Dedifferentiated amniotic fluid mesenchymal stem cell (primary cell): ENCODE data around the gene SELENOS.
A peak's percentile ranks its signal among the peaks of the same experiment; 100 is the strongest.
"Not testable (repeated sequence)": the region's sequence is repeated elsewhere in the genome, so short reads cannot be mapped to it uniquely, and the experiment has no call there.

Source experiments
- DNase-seq: peaks from one replicate; pipeline ENCODE4 v3.0.0-alpha.2; 2016; ENCODE audit errors: extremely low spot score

SELENOS gene

GRCh38 chr15:101309436-101310160 lies 32.3 kb upstream of the SELENOS start:
- DNase-seq = no peak

GRCh38 chr15:101308604-101309435 lies 31.5 kb upstream of the SELENOS start:
- no peak for DNase-seq

- DNase-seq = no peak
Measured at GRCh38 chr15:101307897-101308603, 30.8 kb upstream of the SELENOS start.

GRCh38 chr15:101307048-101307896 lies 30.0 kb upstream of the SELENOS start:
- no peak for DNase-seq

GRCh38 chr15:101306341-101307047 lies 29.2 kb upstream of the SELENOS start:
- no peak for DNase-seq

- DNase-seq = no peak
Measured at GRCh38 chr15:101305820-101306255, 28.6 kb upstream of the SELENOS start.

GRCh38 chr15:101303408-101303807 lies 26.1 kb upstream of the SELENOS start:
- DNase-seq = no peak

GRCh38 chr15:101296418-101297405 lies 19.4 kb upstream of the SELENOS start:
- no peak for DNase-seq

- DNase-seq = peak; percentile 18
Measured at GRCh38 chr15:101295607-101296161, 18.4 kb upstream of the SELENOS start.

- DNase-seq = peak; percentile 95
Measured at GRCh38 chr15:101294731-101295606, 17.7 kb upstream of the SELENOS start, which contains the start of gene SNRPA1. TSS of gene SNRPA1 (minus strand) at chr15:101295248. CDS start at chr15:101295178, 70 bp downstream.

GRCh38 chr15:101293122-101293521 lies 15.8 kb upstream of the SELENOS start:
- no peak for DNase-seq

GRCh38 chr15:101288905-101289513 lies 11.7 kb upstream of the SELENOS start:
- peak; percentile 29 for DNase-seq

GRCh38 chr15:101287342-101287741 lies 10.1 kb upstream of the SELENOS start:
- not testable (repeated sequence) for DNase-seq

- DNase-seq = no peak
Measured at GRCh38 chr15:101286471-101287114, 9.3 kb upstream of the SELENOS start.

- DNase-seq = no peak
Measured at GRCh38 chr15:101283931-101284330, 6.6 kb upstream of the SELENOS start.

GRCh38 chr15:101280007-101280406 lies 2.7 kb upstream of the SELENOS start:
- no peak for DNase-seq

GRCh38 chr15:101277943-101278564 lies 769 bp upstream of the SELENOS start:
- DNase-seq = no peak
